Prostate gland (tissue), 2 donors: ENCODE data around the gene ASMT.
A peak's percentile ranks its signal among the peaks of the same experiment; 100 is the strongest.

ENCODE experiments used
- POLR2A ChIP-seq: fragments of 450-650 bp; IDR thresholded peaks from one replicate; pipeline ENCODE4 v1.6.1; 2016; ENCODE audit warnings: antibody characterized with exemption, mild to moderate bottlenecking
- TF ChIP-seq, protein P1 (sequence below), 4 experiments: fragments of 200-600 bp in 2 of 4; fragments of 450-650 bp in 2 of 4; sonication (generic) in 2 of 4; IDR thresholded peaks; 1 replicate in 3 of 4; 2 replicates in 1 of 4; pipeline ENCODE4 v1.5.1; 2016 to 2019; ENCODE audit warnings: antibody characterized with exemption in 4 of 4, mild to moderate bottlenecking in 2 of 4, moderate library complexity in 2 of 4

DNA sequence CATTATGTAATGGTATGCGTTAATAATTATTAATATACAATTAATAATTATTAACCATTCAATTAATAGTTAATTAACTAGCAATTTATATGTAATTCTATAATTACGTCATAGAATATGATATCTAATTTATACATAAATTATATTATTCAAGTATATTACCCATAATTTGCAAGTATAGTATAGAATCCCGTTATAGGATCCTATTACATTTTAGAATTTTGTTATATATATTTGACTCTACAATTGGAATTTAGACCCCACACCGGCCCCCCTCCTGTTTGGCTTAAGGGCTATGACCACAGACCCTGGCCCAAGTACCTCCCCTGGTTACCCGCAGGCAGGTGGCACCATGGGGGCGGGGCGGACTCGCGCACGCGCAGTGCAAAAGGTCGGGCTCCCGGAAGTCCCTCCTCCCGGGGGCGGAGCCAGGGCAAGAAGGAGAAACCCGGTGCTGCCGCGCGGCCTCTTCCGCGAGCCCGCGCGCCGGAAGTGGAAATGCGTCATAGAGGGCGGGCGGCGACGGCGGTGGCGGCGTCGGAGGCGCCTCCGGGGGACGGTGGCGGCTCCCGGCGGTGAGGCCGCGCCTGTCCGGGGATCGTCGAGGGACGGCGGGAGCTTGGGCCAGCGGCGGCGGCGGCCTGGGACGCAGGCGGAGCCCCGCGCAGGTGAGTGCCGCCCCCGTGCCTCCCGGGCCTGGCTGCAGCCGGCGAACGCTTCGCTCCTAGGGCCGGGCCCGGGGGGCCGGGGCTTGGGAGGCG is 23.6 kb upstream of the ASMT start, which contains the start of gene AKAP17A:
- TF ChIP-seq, protein P1, sequence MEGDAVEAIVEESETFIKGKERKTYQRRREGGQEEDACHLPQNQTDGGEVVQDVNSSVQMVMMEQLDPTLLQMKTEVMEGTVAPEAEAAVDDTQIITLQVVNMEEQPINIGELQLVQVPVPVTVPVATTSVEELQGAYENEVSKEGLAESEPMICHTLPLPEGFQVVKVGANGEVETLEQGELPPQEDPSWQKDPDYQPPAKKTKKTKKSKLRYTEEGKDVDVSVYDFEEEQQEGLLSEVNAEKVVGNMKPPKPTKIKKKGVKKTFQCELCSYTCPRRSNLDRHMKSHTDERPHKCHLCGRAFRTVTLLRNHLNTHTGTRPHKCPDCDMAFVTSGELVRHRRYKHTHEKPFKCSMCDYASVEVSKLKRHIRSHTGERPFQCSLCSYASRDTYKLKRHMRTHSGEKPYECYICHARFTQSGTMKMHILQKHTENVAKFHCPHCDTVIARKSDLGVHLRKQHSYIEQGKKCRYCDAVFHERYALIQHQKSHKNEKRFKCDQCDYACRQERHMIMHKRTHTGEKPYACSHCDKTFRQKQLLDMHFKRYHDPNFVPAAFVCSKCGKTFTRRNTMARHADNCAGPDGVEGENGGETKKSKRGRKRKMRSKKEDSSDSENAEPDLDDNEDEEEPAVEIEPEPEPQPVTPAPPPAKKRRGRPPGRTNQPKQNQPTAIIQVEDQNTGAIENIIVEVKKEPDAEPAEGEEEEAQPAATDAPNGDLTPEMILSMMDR (IDR thresholded peaks at IDR 0.05): peak in 2 of 4 experiments; percentile 43 to 44
- TF ChIP-seq POLR2A: peak; percentile 80
